OCI-LY1 (cell line): ENCODE measurements around the gene PYDC1.

Source experiments
- EZH2 ChIP-seq: fragments of 200-600 bp; sonication (generic), shearing (Covaris generic); IDR thresholded peaks from 2 replicates; pipeline ENCODE4 v1.8.0; 2017; ENCODE audit warnings: borderline replicate concordance, mixed run types, mild to moderate bottlenecking, antibody characterized with exemption, low read length, moderate library complexity, mixed read lengths
- TF ChIP-seq, protein P1 (sequence below): fragments of 200-600 bp; sonication (generic), shearing (Covaris generic); IDR thresholded peaks from 2 replicates; pipeline ENCODE4 v1.5.1; 2017; ENCODE audit warnings: mild to moderate bottlenecking, antibody characterized with exemption, low read length, moderate library complexity, mixed read lengths

- TF ChIP-seq EZH2 = no peak
- TF ChIP-seq, protein P1, sequence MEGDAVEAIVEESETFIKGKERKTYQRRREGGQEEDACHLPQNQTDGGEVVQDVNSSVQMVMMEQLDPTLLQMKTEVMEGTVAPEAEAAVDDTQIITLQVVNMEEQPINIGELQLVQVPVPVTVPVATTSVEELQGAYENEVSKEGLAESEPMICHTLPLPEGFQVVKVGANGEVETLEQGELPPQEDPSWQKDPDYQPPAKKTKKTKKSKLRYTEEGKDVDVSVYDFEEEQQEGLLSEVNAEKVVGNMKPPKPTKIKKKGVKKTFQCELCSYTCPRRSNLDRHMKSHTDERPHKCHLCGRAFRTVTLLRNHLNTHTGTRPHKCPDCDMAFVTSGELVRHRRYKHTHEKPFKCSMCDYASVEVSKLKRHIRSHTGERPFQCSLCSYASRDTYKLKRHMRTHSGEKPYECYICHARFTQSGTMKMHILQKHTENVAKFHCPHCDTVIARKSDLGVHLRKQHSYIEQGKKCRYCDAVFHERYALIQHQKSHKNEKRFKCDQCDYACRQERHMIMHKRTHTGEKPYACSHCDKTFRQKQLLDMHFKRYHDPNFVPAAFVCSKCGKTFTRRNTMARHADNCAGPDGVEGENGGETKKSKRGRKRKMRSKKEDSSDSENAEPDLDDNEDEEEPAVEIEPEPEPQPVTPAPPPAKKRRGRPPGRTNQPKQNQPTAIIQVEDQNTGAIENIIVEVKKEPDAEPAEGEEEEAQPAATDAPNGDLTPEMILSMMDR = no peak
Measured at GRCh38 chr16:31260136-31260931, 43.4 kb upstream of the PYDC1 start.
